HepG2 (cell line): ENCODE measurements around the gene FBF1. TPM values are rescaled to one million over a fixed set of nuclear protein-coding genes. Genes with fewer than 3 reads are reported as not detected.

Experiments used
- CBX1 ChIP-seq: IDR thresholded peaks from one replicate; pipeline ENCODE4 v1.6.1; 2016; ENCODE audit warnings: antibody characterized with exemption, low read depth
- EZH2 ChIP-seq: conservative IDR thresholded peaks from 2 replicates; pipeline ENCODE4 v1.6.1; 2012; ENCODE audit warnings: mild to moderate bottlenecking, low read depth, low read length, moderate library complexity
- ISX ChIP-seq: sonication (generic); formaldehyde crosslinking; conservative IDR thresholded peaks from 2 replicates; pipeline ENCODE4 v1.5.0; 2020; ENCODE audit warnings: missing genetic modification reagents
- KLF13 ChIP-seq: sonication (generic); formaldehyde crosslinking; IDR thresholded peaks from 2 replicates; pipeline ENCODE4 v1.4.0; 2020; ENCODE audit warnings: mild to moderate bottlenecking, missing genetic modification reagents
- KLF16 ChIP-seq, 2 experiments: sonication (generic) in 1 of 2; formaldehyde crosslinking in 1 of 2; IDR thresholded peaks; 2 replicates each; pipeline versions ENCODE4 v1.6.1 to v1.8.0; 2016 to 2023; ENCODE audit warnings: missing genetic modification reagents in 2 of 2, missing compliant biosample characterization in 1 of 2
- MTERF4 ChIP-seq: sonication (generic); formaldehyde crosslinking; IDR thresholded peaks from 2 replicates; pipeline ENCODE4 v1.8.0; 2023; ENCODE audit warnings: mild to moderate bottlenecking, missing genetic modification reagents
- NCOA5 ChIP-seq: sonication (generic); formaldehyde crosslinking; IDR thresholded peaks from 2 replicates; pipeline ENCODE4 v1.4.0; 2020; ENCODE audit warnings: missing genetic modification reagents
- POGK ChIP-seq: sonication (generic); formaldehyde crosslinking; conservative IDR thresholded peaks from 2 replicates; pipeline ENCODE4 v1.8.0; 2022; ENCODE audit warnings: mild to moderate bottlenecking, moderate library complexity, missing genetic modification reagents
- SIX4 ChIP-seq: sonication (generic); formaldehyde crosslinking; IDR thresholded peaks from 2 replicates; pipeline ENCODE4 v1.4.0; 2020; ENCODE audit warnings: missing genetic modification reagents
- SMYD3 ChIP-seq: sonication (generic); formaldehyde crosslinking; IDR thresholded peaks from 2 replicates; pipeline ENCODE4 v1.8.1; 2023; ENCODE audit warnings: mild to moderate bottlenecking, missing genetic modification reagents
- SNAPC2 ChIP-seq: sonication (generic); formaldehyde crosslinking; IDR thresholded peaks from 2 replicates; pipeline ENCODE4 v1.8.1; 2022; ENCODE audit warnings: mild to moderate bottlenecking, missing genetic modification reagents
- SOX5 ChIP-seq: IDR thresholded peaks from 2 replicates; pipeline ENCODE4 v1.6.1; 2016; ENCODE audit warnings: borderline replicate concordance
- THAP7 ChIP-seq: sonication (generic); formaldehyde crosslinking; IDR thresholded peaks from 2 replicates; pipeline ENCODE4 v1.8.1; 2023; ENCODE audit warnings: mild to moderate bottlenecking, missing genetic modification reagents
- ZBTB21 ChIP-seq: sonication (generic); formaldehyde crosslinking; IDR thresholded peaks from 2 replicates; pipeline ENCODE4 v1.4.0; 2020; ENCODE audit warnings: missing genetic modification reagents
- ZHX1 ChIP-seq: sonication (generic); formaldehyde crosslinking; IDR thresholded peaks from 2 replicates; pipeline ENCODE4 v1.8.1; 2022; ENCODE audit warnings: low read depth, mild to moderate bottlenecking, missing genetic modification reagents
- ZMYM3 ChIP-seq: sonication (generic); formaldehyde crosslinking; IDR thresholded peaks from 2 replicates; pipeline ENCODE4 v1.5.1; 2020; ENCODE audit warnings: mild to moderate bottlenecking, missing genetic modification reagents
- ZNF431 ChIP-seq: sonication (generic); formaldehyde crosslinking; IDR thresholded peaks from 2 replicates; pipeline ENCODE4 v1.9.0; 2022; ENCODE audit warnings: missing genetic modification reagents, low read depth, mild to moderate bottlenecking, borderline replicate concordance
- ZNF577 ChIP-seq: sonication (generic); formaldehyde crosslinking; IDR thresholded peaks from 2 replicates; pipeline ENCODE4 v1.4.0; 2020; ENCODE audit warnings: mild to moderate bottlenecking, low read depth, missing genetic modification reagents, borderline replicate concordance
- ZNF83 ChIP-seq: sonication (generic); formaldehyde crosslinking; IDR thresholded peaks from 2 replicates; pipeline ENCODE4 v1.4.0; 2020; ENCODE audit warnings: missing genetic modification reagents, mild to moderate bottlenecking, borderline replicate concordance
- polyA plus RNA-seq, 8 experiments: library from polyadenylated mRNA; depleted of rRNA in 3 of 8; stranded (reverse) in 7 of 8; unstranded in 1 of 8; fragments of >200 nt; fragmentation: Illumina TruSeq in 4 of 8; extraction: Trizol in 4 of 8; gene quantifications; 2 replicates each; pipeline versions ENCODE4 v1.2.1 to v1.2.3, GENCODE V29; 2011 to 2016; ENCODE audit warnings: low read depth in 4 of 8, missing spikeins in 1 of 8, mixed read lengths in 1 of 8; ENCODE audit not compliant: insufficient read depth in 1 of 8
- total RNA-seq, 5 experiments: library from RNA; depleted of rRNA; stranded (reverse); fragments of >200 nt; fragmentation: Illumina TruSeq; extraction: Trizol; gene quantifications; 2 replicates each; pipeline ENCODE4 v1.2.3, GENCODE V29; 2016; ENCODE audit warnings: low read depth in 1 of 5
- TF ChIP-seq, protein P1 (sequence below): sonication (generic); formaldehyde crosslinking; conservative IDR thresholded peaks from 2 replicates; pipeline ENCODE4 v1.5.0; 2020; ENCODE audit warnings: missing genetic modification reagents

FBF1 gene
- total and polyA plus RNA-seq, 2 of the 13 experiments (the other 11 are each of a cell fraction or from before 2014, with no cell fraction given) = 2.4 to 8.1 TPM

GRCh38 chr17:75876190-75876937 lies 64.5 kb downstream of the FBF1 start (continued):
- TF ChIP-seq ZNF83 (CRISPR knock-in tag) = peak; percentile 94; the same call in 1 of the 2 replicates
- peak; percentile 42; the same call in 1 of the 2 replicates for TF ChIP-seq MTERF4 (CRISPR knock-in tag)
- peak; percentile 58 for TF ChIP-seq CBX1
- TF ChIP-seq SMYD3 (CRISPR knock-in tag) = peak; percentile 93
- TF ChIP-seq ISX (CRISPR knock-in tag) = no peak
- TF ChIP-seq ZBTB21 (CRISPR knock-in tag) = no peak
- peak; percentile 86; the same call in 1 of the 2 replicates for TF ChIP-seq SNAPC2 (CRISPR knock-in tag)
- TF ChIP-seq KLF13 (CRISPR knock-in tag) = peak; percentile 66
- no peak for TF ChIP-seq NCOA5 (CRISPR knock-in tag)
- TF ChIP-seq SOX5 (CRISPR knock-in tag) = peak; percentile 93
- TF ChIP-seq EZH2 = no peak
- TF ChIP-seq, protein P1, sequence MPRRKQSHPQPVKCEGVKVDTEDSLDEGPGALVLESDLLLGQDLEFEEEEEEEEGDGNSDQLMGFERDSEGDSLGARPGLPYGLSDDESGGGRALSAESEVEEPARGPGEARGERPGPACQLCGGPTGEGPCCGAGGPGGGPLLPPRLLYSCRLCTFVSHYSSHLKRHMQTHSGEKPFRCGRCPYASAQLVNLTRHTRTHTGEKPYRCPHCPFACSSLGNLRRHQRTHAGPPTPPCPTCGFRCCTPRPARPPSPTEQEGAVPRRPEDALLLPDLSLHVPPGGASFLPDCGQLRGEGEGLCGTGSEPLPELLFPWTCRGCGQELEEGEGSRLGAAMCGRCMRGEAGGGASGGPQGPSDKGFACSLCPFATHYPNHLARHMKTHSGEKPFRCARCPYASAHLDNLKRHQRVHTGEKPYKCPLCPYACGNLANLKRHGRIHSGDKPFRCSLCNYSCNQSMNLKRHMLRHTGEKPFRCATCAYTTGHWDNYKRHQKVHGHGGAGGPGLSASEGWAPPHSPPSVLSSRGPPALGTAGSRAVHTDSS (CRISPR knock-in tag) = 0 out of 2 replicates have a peak, but pooled peaks have one; percentile 11
- peak; percentile 66; the same call in 1 of the 2 replicates for TF ChIP-seq THAP7 (CRISPR knock-in tag)
- TF ChIP-seq ZMYM3 (CRISPR knock-in tag) = peak; percentile 86
- TF ChIP-seq ZNF431 (CRISPR knock-in tag) = peak; percentile 96
- peak; percentile 68 to 89; a peak in 3 of 4 replicates for TF ChIP-seq KLF16 (CRISPR knock-in tag; IDR thresholded peaks at IDR 0.05)
- TF ChIP-seq SIX4 (CRISPR knock-in tag) = peak; percentile 61; the same call in 1 of the 2 replicates
- no peak for TF ChIP-seq ZNF577 (CRISPR knock-in tag)
- peak; percentile 98 for TF ChIP-seq POGK (CRISPR knock-in tag)
- TF ChIP-seq ZHX1 (CRISPR knock-in tag) = peak; percentile 97
